OCI-LY3 (cell line): Measurements from ENCODE around the gene SLC50A1.

ENCODE experiments used
- CTCF ChIP-seq: fragments of 200-600, 300-600 bp; sonication (generic); IDR thresholded peaks from 2 replicates; pipeline ENCODE4 v1.5.1; 2014; ENCODE audit warnings: antibody characterized with exemption, low read length, low read depth
- EZH2phosphoT487 ChIP-seq: fragments of 200-600 bp; shearing (Covaris generic); IDR thresholded peaks from 2 replicates; pipeline ENCODE4 v1.6.1; 2018; ENCODE audit warnings: antibody characterized with exemption, mixed run types, low read depth

GRCh38 chr1:155181371-155182051 is 45.9 kb downstream of the SLC50A1 start:
- TF ChIP-seq EZH2phosphoT487 = no peak
- TF ChIP-seq CTCF = no peak
